Activated T-cell treated with anti-CD3 and anti-CD28 coated beads for 48 hours (primary cell): ENCODE measurements around the gene WNT16.
"Not testable (repeated sequence)": the region's sequence is repeated elsewhere in the genome, so short reads cannot be mapped to it uniquely, and the experiment has no call there.

Source experiments
- DNase-seq: peaks from one replicate; pipeline ENCODE4 v3.0.0-alpha.2; 2020; ENCODE audit warnings: low read depth

Gene WNT16

DNA sequence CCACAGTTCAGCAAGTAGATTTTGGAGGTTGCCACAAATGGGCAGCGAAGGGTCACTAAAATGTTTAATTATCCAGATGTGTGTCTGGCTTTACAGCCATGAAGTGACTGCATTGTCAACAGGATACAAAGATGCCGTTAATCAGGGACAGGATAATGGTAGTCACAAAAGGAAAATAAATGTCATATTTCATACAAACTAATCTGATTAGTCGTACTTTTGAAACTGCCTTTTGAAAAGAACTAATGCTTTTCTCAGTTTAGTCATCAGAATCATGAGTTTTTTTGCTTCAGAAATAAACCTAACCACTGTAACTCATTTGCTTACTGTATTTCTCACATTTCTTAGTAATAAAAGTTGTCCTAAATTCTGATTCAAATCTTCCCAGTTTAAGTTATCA is 22.2 kb upstream of the WNT16 start:
- no peak for DNase-seq

DNA sequence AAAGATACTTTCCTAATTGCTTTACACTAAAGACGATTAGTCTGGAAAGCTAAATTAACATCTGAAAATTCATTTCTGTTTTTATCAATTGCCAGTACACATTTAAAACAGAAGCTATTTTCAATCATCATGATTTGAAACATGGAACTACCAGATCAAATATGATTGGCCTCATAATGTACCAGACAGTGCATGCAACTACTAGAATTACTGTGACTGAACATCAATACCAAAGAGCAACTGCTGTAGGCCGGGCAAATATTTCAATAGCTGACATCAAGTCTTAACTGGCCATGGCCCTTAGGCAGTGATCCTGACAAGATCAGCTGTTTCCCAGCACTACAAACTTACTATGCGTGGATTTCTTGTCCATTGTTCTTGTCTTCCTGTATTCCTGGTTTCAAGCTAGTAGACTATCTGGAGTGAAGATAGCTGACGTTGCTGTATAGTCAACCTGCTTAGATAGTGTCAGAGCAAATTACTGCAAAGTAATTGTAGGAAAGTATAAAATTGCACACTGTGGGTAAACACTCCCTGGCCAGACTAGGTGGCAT is 21.7 kb upstream of the WNT16 start:
- no peak for DNase-seq

DNA sequence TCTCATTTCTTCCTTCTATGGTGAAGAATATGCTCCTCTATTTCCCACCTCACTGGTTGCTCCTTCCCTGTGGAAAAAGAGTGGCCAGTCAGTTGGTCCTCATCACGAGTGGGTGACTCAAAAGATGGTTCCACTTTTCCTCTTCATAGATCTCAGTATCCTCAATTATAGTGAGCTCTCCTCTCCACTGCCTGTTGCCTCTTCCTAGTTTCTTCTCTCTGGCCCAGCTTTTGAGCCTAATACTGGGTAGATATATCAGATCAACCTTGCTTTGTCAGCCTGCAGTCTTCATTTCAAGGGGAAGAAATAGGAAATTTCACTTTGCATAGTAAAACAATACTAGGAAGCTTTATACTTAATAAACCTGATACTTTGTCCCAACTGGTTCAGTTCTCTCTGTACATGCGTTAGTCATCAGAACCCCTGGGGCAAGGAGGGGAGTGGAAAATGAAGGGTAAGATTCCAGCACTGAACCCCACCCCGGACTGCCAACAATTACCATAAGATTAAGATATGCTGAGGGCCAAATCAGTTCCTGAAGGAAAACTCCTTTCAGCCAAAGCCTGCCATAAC is 15.5 kb upstream of the WNT16 start:
- no peak for DNase-seq

- no peak for DNase-seq
Measured at GRCh38 chr7:121313793-121314676, 14.8 kb upstream of the WNT16 start.

GRCh38 chr7:121315170-121315569 is 13.6 kb upstream of the WNT16 start:
- not testable (repeated sequence) for DNase-seq

DNA sequence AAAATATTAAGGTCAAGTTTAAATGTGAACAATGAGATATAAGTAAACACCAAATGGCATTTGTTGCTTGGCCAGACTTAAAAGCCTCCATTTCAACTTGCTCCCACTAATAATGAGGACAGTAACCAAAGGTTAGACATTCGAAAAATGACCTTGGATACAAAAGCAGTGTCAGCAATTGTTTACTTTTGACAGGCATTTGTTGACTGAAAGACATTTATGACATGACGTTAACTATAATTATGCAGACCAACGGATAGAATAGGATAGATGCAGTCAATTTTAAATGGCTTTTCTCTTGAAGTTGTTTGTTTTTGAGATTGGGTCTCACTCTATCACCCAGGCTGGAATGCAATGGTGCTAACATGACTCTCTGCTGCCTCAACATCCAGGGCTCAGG is 6.3 kb upstream of the WNT16 start:
- DNase-seq, result no peak

GRCh38 chr7:121323515-121324302 is 5.1 kb upstream of the WNT16 start:
- no peak for DNase-seq

DNA sequence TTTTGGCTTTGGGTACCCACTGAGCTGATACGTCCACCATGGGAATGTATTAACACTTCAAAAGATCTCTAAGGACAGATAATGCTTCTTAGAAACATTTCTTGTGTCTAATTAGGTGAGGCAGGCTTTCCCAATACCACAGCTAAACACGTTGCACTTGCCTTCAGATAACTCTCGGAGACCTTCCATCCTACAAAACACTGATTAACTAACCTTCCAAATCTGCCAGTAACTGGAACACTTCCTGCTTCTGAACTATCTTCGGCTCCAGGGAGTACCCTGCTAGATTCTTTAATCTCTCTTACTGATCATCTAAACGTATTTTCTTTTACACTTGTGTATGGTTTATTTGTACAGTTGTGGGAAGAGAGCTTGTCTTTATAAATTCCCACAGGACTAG is 1.1 kb upstream of the WNT16 start:
- DNase-seq, result no peak

DNA sequence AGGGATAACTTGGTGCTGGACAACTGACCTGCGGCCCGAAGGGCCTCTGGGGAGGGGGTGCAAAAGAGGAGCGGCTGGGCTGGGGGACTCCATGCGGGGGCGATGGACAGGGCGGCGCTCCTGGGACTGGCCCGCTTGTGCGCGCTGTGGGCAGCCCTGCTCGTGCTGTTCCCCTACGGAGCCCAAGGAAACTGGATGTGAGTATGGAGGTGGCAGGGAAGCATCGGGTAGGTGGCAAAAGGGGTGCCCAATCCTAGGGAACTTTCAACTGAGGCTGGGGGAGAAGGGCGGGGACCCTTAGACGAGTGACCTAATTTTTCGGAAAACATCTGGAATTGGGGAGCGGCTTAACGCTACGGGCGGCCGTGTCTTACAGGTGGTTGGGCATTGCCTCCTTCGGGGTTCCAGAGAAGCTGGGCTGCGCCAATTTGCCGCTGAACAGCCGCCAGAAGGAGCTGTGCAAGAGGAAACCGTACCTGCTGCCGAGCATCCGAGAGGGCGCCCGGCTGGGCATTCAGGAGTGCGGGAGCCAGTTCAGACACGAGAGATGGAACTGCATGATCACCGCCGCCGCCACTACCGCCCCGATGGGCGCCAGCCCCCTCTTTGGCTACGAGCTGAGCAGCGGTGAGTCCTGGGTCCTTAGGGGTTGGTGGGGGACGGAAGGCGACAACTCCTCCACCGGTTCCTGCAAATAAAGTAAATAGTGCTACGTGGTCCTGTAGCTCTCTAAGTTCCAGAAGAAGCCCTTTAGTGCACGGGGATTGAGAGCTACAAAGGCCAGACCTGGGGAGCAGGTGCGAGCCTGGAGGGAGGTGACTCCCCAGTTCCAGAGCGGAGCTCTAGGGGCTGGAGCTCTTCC is 622 bp downstream of the WNT16 start:
- DNase-seq, result peak; percentile 15

- DNase-seq, result no peak
Measured at GRCh38 chr7:121330053-121330833, 1.4 kb downstream of the WNT16 start.

DNA sequence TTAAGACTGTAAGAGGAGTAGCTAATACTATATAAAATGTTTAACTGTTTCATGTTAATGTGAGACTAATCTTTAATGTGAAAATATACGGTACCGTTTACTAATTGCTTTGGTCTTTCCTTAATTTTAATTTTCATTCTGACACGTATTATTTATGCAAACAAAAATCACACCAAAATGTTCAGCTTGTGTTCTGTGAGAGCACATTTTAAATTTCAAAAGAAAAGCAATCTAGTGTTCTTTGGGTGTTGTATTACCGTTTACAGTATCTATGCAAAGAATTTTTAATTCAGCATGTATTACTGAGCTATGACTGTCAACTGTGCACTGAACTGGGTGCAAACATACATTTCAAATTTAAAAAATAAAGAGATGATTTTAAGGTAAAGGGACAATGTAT is 2.2 kb downstream of the WNT16 start:
- DNase-seq, result no peak

DNA sequence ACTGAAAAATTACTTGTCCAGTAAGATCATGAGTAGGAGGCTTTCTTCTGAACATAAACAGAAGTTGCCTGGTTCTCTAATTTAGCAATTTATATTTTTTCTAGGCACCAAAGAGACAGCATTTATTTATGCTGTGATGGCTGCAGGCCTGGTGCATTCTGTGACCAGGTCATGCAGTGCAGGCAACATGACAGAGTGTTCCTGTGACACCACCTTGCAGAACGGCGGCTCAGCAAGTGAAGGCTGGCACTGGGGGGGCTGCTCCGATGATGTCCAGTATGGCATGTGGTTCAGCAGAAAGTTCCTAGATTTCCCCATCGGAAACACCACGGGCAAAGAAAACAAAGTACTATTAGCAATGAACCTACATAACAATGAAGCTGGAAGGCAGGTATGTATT is 2.8 kb downstream of the WNT16 start:
- DNase-seq, result no peak

- DNase-seq, result no peak
Measured at GRCh38 chr7:121334376-121334775, 5.6 kb downstream of the WNT16 start.

- DNase-seq, result no peak
Measured at GRCh38 chr7:121334875-121335648, 6.3 kb downstream of the WNT16 start.

GRCh38 chr7:121336579-121336978 is 7.8 kb downstream of the WNT16 start:
- no peak for DNase-seq

GRCh38 chr7:121337398-121337797 is 8.6 kb downstream of the WNT16 start:
- no peak for DNase-seq

DNA sequence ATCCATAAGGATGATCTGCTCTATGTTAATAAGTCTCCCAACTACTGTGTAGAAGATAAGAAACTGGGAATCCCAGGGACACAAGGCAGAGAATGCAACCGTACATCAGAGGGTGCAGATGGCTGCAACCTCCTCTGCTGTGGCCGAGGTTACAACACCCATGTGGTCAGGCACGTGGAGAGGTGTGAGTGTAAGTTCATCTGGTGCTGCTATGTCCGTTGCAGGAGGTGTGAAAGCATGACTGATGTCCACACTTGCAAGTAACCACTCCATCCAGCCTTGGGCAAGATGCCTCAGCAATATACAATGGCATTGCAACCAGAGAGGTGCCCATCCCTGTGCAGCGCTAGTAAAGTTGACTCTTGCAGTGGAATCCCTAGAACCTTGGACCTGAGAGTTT is 10.3 kb downstream of the WNT16 start:
- DNase-seq, result no peak

DNA sequence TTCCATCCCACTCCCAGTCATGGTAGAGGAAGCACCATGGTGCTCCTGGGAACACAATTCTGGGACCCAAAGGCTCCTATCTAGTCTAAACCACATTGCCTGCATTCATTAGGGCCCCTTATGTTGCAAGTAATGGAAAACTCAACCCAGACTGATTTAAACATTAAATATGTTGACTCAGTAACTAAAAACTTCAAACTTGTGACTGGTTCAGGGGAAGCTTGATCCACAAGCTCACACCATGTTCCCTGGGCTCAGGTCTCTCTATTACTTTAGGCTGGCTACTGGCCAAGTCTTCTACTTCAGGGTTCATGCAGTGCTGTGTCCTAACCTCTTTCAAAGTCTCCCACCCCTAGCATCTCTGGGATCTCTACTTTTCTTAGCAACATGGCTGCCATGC is 13.1 kb downstream of the WNT16 start:
- DNase-seq, result no peak

GRCh38 chr7:121342631-121343030 is 13.8 kb downstream of the WNT16 start:
- DNase-seq, result no peak

DNA sequence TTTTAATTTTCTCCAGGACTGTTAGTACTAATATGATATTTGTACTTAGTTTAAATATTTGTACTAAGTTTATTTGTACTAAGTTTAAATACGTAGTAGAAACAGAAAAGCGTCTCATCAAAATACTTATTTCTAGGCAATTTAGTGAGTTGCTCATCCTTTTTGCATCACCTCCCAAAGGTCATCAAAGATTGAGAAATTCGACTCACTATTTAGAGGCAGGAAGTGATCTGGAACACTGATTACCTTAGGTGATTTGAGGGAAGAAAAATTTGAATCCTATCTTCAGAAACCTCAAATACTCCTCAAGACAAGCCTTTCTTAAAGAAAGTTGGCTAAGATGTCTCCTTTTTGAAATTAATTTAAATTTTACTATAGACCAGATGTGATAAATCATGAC is 14.5 kb downstream of the WNT16 start:
- no peak for DNase-seq
